ENCODE measurements around the gene FURIN.
"Not testable (repeated sequence)": the region's sequence is repeated elsewhere in the genome, so short reads cannot be mapped to it uniquely, and the experiment has no call there.

FURIN gene

GRCh38 chr15:90868261-90868689, at the start of gene FURIN:
Gene FURIN (plus strand): TSS chr15:90868588. CDS start chr15:90875741, 7,153 bp downstream.
- DNase-seq (ENCODE audit: low spot score): no peak

- DNase-seq (ENCODE audit: low spot score): no peak
Measured at GRCh38 chr15:90819390-90819789, 49.0 kb upstream of the FURIN start.

GRCh38 chr15:90819850-90820249, 48.5 kb upstream of the FURIN start:
- DNase-seq (ENCODE audit: low spot score): no peak

GRCh38 chr15:90820481-90820880, 47.9 kb upstream of the FURIN start:
- no peak for DNase-seq (ENCODE audit: low spot score)

GRCh38 chr15:90822204-90822955, 46.0 kb upstream of the FURIN start:
- DNase-seq (ENCODE audit: low spot score): no peak

GRCh38 chr15:90823455-90823974, 44.9 kb upstream of the FURIN start:
- no peak for DNase-seq (ENCODE audit: low spot score)

- DNase-seq (ENCODE audit: low spot score): not testable (repeated sequence)
Measured at GRCh38 chr15:90825115-90825899, 43.1 kb upstream of the FURIN start.

GRCh38 chr15:90826206-90826885, 42.0 kb upstream of the FURIN start:
- not testable (repeated sequence) for DNase-seq (ENCODE audit: low spot score)

GRCh38 chr15:90826886-90827435, 41.4 kb upstream of the FURIN start:
- DNase-seq (ENCODE audit: low spot score): no peak

- no peak for DNase-seq (ENCODE audit: low spot score)
Measured at GRCh38 chr15:90828111-90828510, 40.3 kb upstream of the FURIN start.

GRCh38 chr15:90829126-90829525, 39.3 kb upstream of the FURIN start:
- DNase-seq (ENCODE audit: low spot score): no peak

- DNase-seq (ENCODE audit: low spot score): peak; percentile 43
Measured at GRCh38 chr15:90829942-90830440, 38.4 kb upstream of the FURIN start.

GRCh38 chr15:90834626-90835025, 33.8 kb upstream of the FURIN start:
- DNase-seq (ENCODE audit: low spot score): no peak

GRCh38 chr15:90836296-90836871, 32.0 kb upstream of the FURIN start:
- no peak for DNase-seq (ENCODE audit: low spot score)

- DNase-seq (ENCODE audit: low spot score): no peak
Measured at GRCh38 chr15:90837094-90837493, 31.3 kb upstream of the FURIN start.

- DNase-seq (ENCODE audit: low spot score): no peak
Measured at GRCh38 chr15:90838139-90838538, 30.2 kb upstream of the FURIN start.

- DNase-seq (ENCODE audit: low spot score): no peak
Measured at GRCh38 chr15:90838544-90838943, 29.8 kb upstream of the FURIN start.

GRCh38 chr15:90839187-90840071, 29.0 kb upstream of the FURIN start:
- DNase-seq (ENCODE audit: low spot score): peak; percentile 48

GRCh38 chr15:90840157-90840855, 28.1 kb upstream of the FURIN start:
- no peak for DNase-seq (ENCODE audit: low spot score)

GRCh38 chr15:90840954-90841353, 27.4 kb upstream of the FURIN start:
- DNase-seq (ENCODE audit: low spot score): no peak

Data from Ammon's horn (tissue), 1 donor.